ENCODE measurements around the gene ELMO2.
A peak's percentile ranks its signal among the peaks of the same experiment; 100 is the strongest.

The ELMO2 gene

DNA sequence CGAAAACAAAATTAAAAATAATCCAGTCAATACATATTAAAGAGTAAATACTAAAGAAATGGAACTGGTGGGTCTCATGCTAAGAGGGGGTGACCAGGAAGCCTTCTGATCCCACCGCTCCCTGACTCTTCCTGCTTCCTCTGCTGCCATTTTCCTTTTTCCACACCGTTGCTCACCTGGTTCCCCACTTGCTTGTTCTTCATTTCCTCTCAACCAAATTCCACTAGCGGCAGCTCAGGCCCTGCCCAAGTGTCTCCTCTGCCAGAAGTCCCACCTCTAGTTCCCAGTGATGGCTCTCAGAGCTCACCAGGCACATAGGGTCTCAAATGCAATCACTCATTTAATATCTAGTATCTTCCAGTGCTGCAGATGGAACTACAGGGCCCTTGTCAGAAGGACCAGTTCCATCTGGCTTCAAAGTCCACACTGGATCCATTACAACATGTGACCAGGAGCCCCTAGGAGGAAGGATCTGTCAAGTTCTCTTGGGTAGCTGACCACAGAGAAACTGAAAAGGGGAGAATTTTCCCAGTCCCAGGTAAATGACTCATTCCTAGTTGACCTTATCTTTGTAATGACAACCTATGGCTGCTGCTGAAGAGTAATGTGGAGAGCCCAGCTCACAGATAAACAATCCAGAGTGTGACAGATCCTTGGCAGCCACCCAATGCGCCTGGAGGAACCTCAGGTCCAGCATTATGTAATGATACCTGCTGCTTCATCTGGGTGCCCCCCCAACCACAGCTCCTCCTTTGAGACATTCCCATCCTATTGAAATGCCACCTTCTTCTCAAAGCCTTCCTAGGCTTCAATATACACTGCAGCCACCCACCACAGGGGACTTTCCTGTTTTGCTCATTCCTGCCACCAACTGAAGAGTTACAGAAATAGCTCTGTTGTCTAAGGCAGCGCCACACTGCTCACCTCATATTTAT lies 38.2 kb downstream of the ELMO2 start (continued):
- TF ChIP-seq ZNF354C (tag by site-specific recombination; IDR thresholded peaks at IDR 0.05; ENCODE audit: borderline replicate concordance, low read depth), result no peak
- TF ChIP-seq, protein P1, sequence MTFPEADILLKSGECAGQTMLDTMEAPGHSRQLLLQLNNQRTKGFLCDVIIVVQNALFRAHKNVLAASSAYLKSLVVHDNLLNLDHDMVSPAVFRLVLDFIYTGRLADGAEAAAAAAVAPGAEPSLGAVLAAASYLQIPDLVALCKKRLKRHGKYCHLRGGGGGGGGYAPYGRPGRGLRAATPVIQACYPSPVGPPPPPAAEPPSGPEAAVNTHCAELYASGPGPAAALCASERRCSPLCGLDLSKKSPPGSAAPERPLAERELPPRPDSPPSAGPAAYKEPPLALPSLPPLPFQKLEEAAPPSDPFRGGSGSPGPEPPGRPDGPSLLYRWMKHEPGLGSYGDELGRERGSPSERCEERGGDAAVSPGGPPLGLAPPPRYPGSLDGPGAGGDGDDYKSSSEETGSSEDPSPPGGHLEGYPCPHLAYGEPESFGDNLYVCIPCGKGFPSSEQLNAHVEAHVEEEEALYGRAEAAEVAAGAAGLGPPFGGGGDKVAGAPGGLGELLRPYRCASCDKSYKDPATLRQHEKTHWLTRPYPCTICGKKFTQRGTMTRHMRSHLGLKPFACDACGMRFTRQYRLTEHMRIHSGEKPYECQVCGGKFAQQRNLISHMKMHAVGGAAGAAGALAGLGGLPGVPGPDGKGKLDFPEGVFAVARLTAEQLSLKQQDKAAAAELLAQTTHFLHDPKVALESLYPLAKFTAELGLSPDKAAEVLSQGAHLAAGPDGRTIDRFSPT (tag by site-specific recombination; IDR thresholded peaks at IDR 0.05), result peak; percentile 52; the same call in 1 of the 2 replicates
- no peak for TF ChIP-seq ZNF560 (tag by site-specific recombination; IDR thresholded peaks at IDR 0.05; ENCODE audit: borderline replicate concordance)
- 0 out of 2 replicates have a peak, but pooled peaks have one; percentile 5 for TF ChIP-seq SP3 (tag by site-specific recombination; IDR thresholded peaks at IDR 0.05)
- no peak for TF ChIP-seq ZNF404 (tag by site-specific recombination; IDR thresholded peaks at IDR 0.05)
- TF ChIP-seq ZBTB21 (tag by site-specific recombination; IDR thresholded peaks at IDR 0.05), result no peak
- TF ChIP-seq, protein P2, sequence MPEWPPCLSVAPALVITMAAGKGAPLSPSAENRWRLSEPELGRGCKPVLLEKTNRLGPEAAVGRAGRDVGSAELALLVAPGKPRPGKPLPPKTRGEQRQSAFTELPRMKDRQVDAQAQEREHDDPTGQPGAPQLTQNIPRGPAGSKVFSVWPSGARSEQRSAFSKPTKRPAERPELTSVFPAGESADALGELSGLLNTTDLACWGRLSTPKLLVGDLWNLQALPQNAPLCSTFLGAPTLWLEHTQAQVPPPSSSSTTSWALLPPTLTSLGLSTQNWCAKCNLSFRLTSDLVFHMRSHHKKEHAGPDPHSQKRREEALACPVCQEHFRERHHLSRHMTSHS (tag by site-specific recombination; IDR thresholded peaks at IDR 0.05), result no peak
- TF ChIP-seq, protein P3, sequence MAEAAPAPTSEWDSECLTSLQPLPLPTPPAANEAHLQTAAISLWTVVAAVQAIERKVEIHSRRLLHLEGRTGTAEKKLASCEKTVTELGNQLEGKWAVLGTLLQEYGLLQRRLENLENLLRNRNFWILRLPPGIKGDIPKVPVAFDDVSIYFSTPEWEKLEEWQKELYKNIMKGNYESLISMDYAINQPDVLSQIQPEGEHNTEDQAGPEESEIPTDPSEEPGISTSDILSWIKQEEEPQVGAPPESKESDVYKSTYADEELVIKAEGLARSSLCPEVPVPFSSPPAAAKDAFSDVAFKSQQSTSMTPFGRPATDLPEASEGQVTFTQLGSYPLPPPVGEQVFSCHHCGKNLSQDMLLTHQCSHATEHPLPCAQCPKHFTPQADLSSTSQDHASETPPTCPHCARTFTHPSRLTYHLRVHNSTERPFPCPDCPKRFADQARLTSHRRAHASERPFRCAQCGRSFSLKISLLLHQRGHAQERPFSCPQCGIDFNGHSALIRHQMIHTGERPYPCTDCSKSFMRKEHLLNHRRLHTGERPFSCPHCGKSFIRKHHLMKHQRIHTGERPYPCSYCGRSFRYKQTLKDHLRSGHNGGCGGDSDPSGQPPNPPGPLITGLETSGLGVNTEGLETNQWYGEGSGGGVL (tag by site-specific recombination; IDR thresholded peaks at IDR 0.05), result no peak
- TF ChIP-seq ZNF626 (tag by site-specific recombination; IDR thresholded peaks at IDR 0.05), result no peak
- TF ChIP-seq, protein P4, sequence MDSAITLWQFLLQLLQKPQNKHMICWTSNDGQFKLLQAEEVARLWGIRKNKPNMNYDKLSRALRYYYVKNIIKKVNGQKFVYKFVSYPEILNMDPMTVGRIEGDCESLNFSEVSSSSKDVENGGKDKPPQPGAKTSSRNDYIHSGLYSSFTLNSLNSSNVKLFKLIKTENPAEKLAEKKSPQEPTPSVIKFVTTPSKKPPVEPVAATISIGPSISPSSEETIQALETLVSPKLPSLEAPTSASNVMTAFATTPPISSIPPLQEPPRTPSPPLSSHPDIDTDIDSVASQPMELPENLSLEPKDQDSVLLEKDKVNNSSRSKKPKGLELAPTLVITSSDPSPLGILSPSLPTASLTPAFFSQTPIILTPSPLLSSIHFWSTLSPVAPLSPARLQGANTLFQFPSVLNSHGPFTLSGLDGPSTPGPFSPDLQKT (IDR thresholded peaks at IDR 0.05; ENCODE audit: borderline replicate concordance, low read depth, low read length), result no peak
- no peak for TF ChIP-seq ZFHX2 (tag by site-specific recombination; conservative IDR thresholded peaks at IDR 0.05)
- TF ChIP-seq OVOL3 (tag by site-specific recombination; IDR thresholded peaks at IDR 0.05), result no peak
- no peak for TF ChIP-seq ZNF48 (tag by site-specific recombination; IDR thresholded peaks at IDR 0.05)
- TF ChIP-seq, protein P5, sequence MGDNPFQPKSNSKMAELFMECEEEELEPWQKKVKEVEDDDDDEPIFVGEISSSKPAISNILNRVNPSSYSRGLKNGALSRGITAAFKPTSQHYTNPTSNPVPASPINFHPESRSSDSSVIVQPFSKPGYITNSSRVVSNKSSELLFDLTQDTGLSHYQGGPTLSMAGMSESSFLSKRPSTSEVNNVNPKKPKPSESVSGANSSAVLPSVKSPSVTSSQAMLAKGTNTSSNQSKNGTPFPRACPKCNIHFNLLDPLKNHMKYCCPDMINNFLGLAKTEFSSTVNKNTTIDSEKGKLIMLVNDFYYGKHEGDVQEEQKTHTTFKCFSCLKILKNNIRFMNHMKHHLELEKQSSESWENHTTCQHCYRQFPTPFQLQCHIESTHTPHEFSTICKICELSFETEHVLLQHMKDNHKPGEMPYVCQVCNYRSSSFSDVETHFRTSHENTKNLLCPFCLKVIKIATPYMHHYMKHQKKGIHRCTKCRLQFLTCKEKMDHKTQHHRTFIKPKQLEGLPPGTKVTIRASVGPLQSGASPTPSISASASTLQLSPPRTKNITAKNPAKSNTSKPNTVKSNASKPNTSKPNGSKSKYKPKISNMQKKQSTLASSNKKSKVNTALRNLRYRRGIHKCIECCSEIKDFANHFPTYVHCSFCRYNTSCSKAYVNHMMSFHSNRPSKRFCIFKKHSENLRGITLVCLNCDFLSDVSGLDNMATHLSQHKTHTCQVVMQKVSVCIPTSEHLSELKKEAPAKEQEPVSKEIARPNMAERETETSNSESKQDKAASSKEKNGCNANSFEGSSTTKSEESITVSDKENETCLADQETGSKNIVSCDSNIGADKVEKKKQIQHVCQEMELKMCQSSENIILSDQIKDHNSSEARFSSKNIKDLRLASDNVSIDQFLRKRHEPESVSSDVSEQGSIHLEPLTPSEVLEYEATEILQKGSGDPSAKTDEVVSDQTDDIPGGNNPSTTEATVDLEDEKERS (tag by site-specific recombination; IDR thresholded peaks at IDR 0.05), result no peak
- no peak for TF ChIP-seq ZXDB (tag by site-specific recombination; IDR thresholded peaks at IDR 0.05)
- TF ChIP-seq KLF16 (tag by site-specific recombination; IDR thresholded peaks at IDR 0.05), result no peak
- TF ChIP-seq HOXD13 (CRISPR knock-in tag; IDR thresholded peaks at IDR 0.05; ENCODE audit: borderline replicate concordance), result no peak
- no peak for TF ChIP-seq ZNF24 (tag by site-specific recombination; IDR thresholded peaks at IDR 0.05)
- no peak for TF ChIP-seq ZNF660 (tag by site-specific recombination; IDR thresholded peaks at IDR 0.05)
- TF ChIP-seq SP7 (tag by site-specific recombination; IDR thresholded peaks at IDR 0.05), result peak; percentile 98
- TF ChIP-seq ZNF366 (tag by site-specific recombination; conservative IDR thresholded peaks at IDR 0.05), result peak; percentile 62
- no peak for TF ChIP-seq ZNF335 (tag by site-specific recombination; conservative IDR thresholded peaks at IDR 0.05)
- TF ChIP-seq KLF1 (tag by site-specific recombination; IDR thresholded peaks at IDR 0.05), result no peak
- TF ChIP-seq YY1 (tag by site-specific recombination; IDR thresholded peaks at IDR 0.05), result no peak
- TF ChIP-seq MEIS1 (CRISPR knock-in tag; IDR thresholded peaks at IDR 0.05; ENCODE audit: borderline replicate concordance), result no peak
- no peak for TF ChIP-seq ZNF548 (tag by site-specific recombination; IDR thresholded peaks at IDR 0.05)

Measured in HEK293 (cell line).